ENCODE data around the gene CCDC106.

CCDC106 gene

DNA sequence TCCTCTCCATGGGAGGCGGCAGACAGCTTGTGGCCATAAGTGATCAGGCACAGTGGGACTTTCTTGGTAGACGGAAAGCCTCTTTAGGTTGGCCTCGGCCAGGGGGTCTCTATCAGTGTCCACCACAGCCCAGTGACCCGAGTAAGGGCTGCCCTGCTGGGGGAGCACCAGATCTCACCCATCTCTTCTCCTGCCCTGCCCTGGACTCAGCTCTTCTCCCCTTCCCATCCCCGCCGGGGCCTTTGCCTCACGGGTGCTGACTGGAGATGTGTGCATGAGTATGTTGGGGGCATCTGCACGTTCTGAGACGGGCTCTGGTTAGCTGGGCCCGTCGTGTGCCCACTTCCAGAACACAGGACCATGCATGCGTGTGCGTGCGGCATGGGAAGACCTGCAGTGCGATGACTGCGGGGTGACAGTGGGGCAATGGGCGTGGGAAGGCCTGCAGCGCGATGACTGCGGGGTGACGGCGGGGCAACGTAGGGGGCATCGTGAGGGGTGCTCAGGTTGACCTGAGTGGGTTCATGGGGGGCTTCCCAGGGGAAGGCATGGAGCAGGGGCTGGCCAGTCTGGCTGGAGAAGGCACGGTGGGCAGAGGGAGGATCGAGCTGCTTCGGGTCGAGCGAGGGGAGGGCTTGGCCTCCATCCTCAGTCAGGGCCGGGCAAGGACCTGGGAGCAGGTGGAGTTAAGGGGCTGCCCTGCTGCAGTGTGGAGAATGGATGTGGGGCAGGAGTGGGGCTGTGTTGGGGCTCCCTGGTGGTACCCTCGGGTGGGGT, 42.9 kb downstream of the CCDC106 start:
- H3K79me2 ChIP-seq (ENCODE audit: insufficient read depth, low read length) = no peaks in the 10 kb centered on the region
- no peaks in the 10 kb centered on the region for H3K9me2 ChIP-seq (replicated peaks; ENCODE audit: low read depth, low read length)
- no peaks in the 10 kb centered on the region for H3K27me3 ChIP-seq (ENCODE audit: insufficient read depth, low read length, poor library complexity, severe bottlenecking)
- no peaks in the 10 kb centered on the region for H3F3A ChIP-seq (ENCODE audit: low read depth)
- H3K4me3 ChIP-seq (ENCODE audit: low read length, poor library complexity, severe bottlenecking) = no peak overlapping the region
- no peaks in the 10 kb centered on the region for H3K9me3 ChIP-seq (ENCODE audit: insufficient read depth, low read depth, low read length)
- no peak overlapping the region for H3K9ac ChIP-seq (ENCODE audit: low read depth, low read length, poor library complexity, severe bottlenecking)
- no peaks in the 10 kb centered on the region for H3K4me1 ChIP-seq (ENCODE audit: insufficient read depth, low read length, poor library complexity, severe bottlenecking)
- no peaks in the 10 kb centered on the region for H4K20me1 ChIP-seq (ENCODE audit: insufficient read depth, low read length, poor library complexity, severe bottlenecking)
- no peak overlapping the region for H3K4me2 ChIP-seq (ENCODE audit: low read depth, low read length, poor library complexity, severe bottlenecking)
- no peak overlapping the region for H2AFZ ChIP-seq (ENCODE audit: low read length)
- peaks cover 72% of the 10 kb centered on the region; the same call in 1 of the 2 replicates for H3K36me3 ChIP-seq (ENCODE audit: insufficient read depth, low read length)
- TF ChIP-seq CTCF (conservative IDR thresholded peaks at IDR 0.05; ENCODE audit: low read length) (no peak), EZH2phosphoT487 (IDR thresholded peaks at IDR 0.05; ENCODE audit: borderline replicate concordance) (no peak)

- Histone ChIP-seq H3K9ac (ENCODE audit: low read depth, low read length, poor library complexity, severe bottlenecking) (no peak overlapping the region), H3K9me3 (ENCODE audit: insufficient read depth, low read depth, low read length) (no peaks in the 10 kb centered on the region), H3K4me3 (ENCODE audit: low read length, poor library complexity, severe bottlenecking) (no peak overlapping the region), H2AFZ (ENCODE audit: low read length) (no peak overlapping the region), H3K27me3 (ENCODE audit: insufficient read depth, low read length, poor library complexity, severe bottlenecking) (no peaks in the 10 kb centered on the region), H3K36me3 (ENCODE audit: insufficient read depth, low read length) (peaks cover 74% of the 10 kb centered on the region; the same call in 1 of the 2 replicates), H3K4me1 (ENCODE audit: insufficient read depth, low read length, poor library complexity, severe bottlenecking) (no peaks in the 10 kb centered on the region), H3F3A (ENCODE audit: low read depth) (no peaks in the 10 kb centered on the region), H3K9me2 (replicated peaks; ENCODE audit: low read depth, low read length) (no peaks in the 10 kb centered on the region), H3K79me2 (ENCODE audit: insufficient read depth, low read length) (no peaks in the 10 kb centered on the region), H4K20me1 (ENCODE audit: insufficient read depth, low read length, poor library complexity, severe bottlenecking) (no peaks in the 10 kb centered on the region), H3K4me2 (ENCODE audit: low read depth, low read length, poor library complexity, severe bottlenecking) (no peak overlapping the region)
- no peak for TF ChIP-seq EZH2phosphoT487 (IDR thresholded peaks at IDR 0.05; ENCODE audit: borderline replicate concordance)
Measured at GRCh38 chr19:55691561-55692481, 43.8 kb downstream of the CCDC106 start.

- Histone ChIP-seq H3K4me1 (ENCODE audit: insufficient read depth, low read length, poor library complexity, severe bottlenecking) (no peaks in the 10 kb centered on the region), H3K79me2 (ENCODE audit: insufficient read depth, low read length) (no peaks in the 10 kb centered on the region), H2AFZ (ENCODE audit: low read length) (no peak overlapping the region), H3K4me3 (ENCODE audit: low read length, poor library complexity, severe bottlenecking) (no peak overlapping the region), H3K4me2 (ENCODE audit: low read depth, low read length, poor library complexity, severe bottlenecking) (no peak overlapping the region), H3K9me2 (replicated peaks; ENCODE audit: low read depth, low read length) (no peaks in the 10 kb centered on the region), H3F3A (ENCODE audit: low read depth) (no peaks in the 10 kb centered on the region), H3K9me3 (ENCODE audit: insufficient read depth, low read depth, low read length) (no peaks in the 10 kb centered on the region), H3K27me3 (ENCODE audit: insufficient read depth, low read length, poor library complexity, severe bottlenecking) (no peaks in the 10 kb centered on the region), H3K36me3 (ENCODE audit: insufficient read depth, low read length) (peaks cover 74% of the 10 kb centered on the region; the same call in 1 of the 2 replicates), H4K20me1 (ENCODE audit: insufficient read depth, low read length, poor library complexity, severe bottlenecking) (no peaks in the 10 kb centered on the region), H3K9ac (ENCODE audit: low read depth, low read length, poor library complexity, severe bottlenecking) (no peak overlapping the region)
- TF ChIP-seq CTCF (conservative IDR thresholded peaks at IDR 0.05; ENCODE audit: low read length) = no peak
- no peak for TF ChIP-seq EZH2phosphoT487 (IDR thresholded peaks at IDR 0.05; ENCODE audit: borderline replicate concordance)
Measured at GRCh38 chr19:55692681-55693081, 44.7 kb downstream of the CCDC106 start.

All from Loucy (cell line).